ENCODE results near the gene PARD3. TPM values are rescaled to one million over a fixed set of nuclear protein-coding genes. Genes with fewer than 3 reads are reported as not detected.

PARD3 gene
- total and polyA plus RNA-seq, 2 donors (not counting 1 experiment from before 2014, with no cell fraction given) = 24.0 to 46.4 TPM

DNA sequence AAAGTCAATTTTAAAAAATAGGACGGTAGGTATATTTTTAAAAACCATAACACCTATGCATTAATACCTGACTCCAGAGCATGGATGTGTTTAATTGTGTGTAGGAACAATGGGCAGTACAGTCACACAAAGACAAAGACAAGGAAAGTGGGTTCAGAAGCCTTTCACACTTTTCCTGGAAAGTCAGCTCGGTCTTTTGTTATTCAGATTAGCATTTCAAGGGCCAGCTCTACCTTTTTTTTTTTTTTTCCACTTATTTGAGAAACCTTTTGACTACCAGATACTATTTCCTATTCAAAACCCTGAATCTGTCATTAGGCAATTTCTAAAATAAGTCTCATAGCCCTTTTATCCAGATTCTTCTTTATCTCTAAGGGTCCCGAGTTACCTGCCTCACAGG, 401.9 kb downstream of the PARD3 start:
- H3K79me2 ChIP-seq (ENCODE audit: control insufficient read depth, insufficient read depth, low read length) = no peaks in the 10 kb centered on the region
- no peak overlapping the region for H3K4me2 ChIP-seq (ENCODE audit: extremely low read depth, insufficient read depth, low read length)
- H3K9me3 ChIP-seq (ENCODE audit: control insufficient read depth, insufficient read depth, low read depth, low read length) = no peaks in the 10 kb centered on the region
- no peaks in the 10 kb centered on the region for H4K20me1 ChIP-seq (ENCODE audit: control insufficient read depth, extremely low read depth, insufficient read depth, low read length)
- no peak overlapping the region for H2AFZ ChIP-seq (ENCODE audit: low read length)
- TF ChIP-seq, protein P1, sequence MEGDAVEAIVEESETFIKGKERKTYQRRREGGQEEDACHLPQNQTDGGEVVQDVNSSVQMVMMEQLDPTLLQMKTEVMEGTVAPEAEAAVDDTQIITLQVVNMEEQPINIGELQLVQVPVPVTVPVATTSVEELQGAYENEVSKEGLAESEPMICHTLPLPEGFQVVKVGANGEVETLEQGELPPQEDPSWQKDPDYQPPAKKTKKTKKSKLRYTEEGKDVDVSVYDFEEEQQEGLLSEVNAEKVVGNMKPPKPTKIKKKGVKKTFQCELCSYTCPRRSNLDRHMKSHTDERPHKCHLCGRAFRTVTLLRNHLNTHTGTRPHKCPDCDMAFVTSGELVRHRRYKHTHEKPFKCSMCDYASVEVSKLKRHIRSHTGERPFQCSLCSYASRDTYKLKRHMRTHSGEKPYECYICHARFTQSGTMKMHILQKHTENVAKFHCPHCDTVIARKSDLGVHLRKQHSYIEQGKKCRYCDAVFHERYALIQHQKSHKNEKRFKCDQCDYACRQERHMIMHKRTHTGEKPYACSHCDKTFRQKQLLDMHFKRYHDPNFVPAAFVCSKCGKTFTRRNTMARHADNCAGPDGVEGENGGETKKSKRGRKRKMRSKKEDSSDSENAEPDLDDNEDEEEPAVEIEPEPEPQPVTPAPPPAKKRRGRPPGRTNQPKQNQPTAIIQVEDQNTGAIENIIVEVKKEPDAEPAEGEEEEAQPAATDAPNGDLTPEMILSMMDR (conservative IDR thresholded peaks at IDR 0.05 in 1 of 2, IDR thresholded peaks at IDR 0.05 in 1 of 2; ENCODE audit: low read depth in 1 of 2, low read length in 2 of 2) = no peak
- TF ChIP-seq EZH2 (IDR thresholded peaks at IDR 0.05; ENCODE audit: low read length, missing control alignments) = no peak
- H3K4me1 ChIP-seq (ENCODE audit: control insufficient read depth, extremely low read depth, insufficient read depth, low read length) = no peaks in the 10 kb centered on the region
- no peak overlapping the region for H3K27ac ChIP-seq (ENCODE audit: insufficient read depth, low read length)
- H3K27me3 ChIP-seq (ENCODE audit: control insufficient read depth, insufficient read depth, low read length) = no peaks in the 10 kb centered on the region
- H3K36me3 ChIP-seq (ENCODE audit: control insufficient read depth, insufficient read depth, low read length) = no peaks in the 10 kb centered on the region
- DNase-seq (ENCODE audit: low read depth in 2 of 2) = no peak
- no peak overlapping the region for H3K9ac ChIP-seq (ENCODE audit: insufficient read depth, low read length)
- no peak overlapping the region for H3K4me3 ChIP-seq (replicated peaks in 1 of 4; ENCODE audit: control extremely low read depth in 1 of 4, insufficient read depth in 1 of 4, low read depth in 3 of 4, low read length in 4 of 4)

DNA sequence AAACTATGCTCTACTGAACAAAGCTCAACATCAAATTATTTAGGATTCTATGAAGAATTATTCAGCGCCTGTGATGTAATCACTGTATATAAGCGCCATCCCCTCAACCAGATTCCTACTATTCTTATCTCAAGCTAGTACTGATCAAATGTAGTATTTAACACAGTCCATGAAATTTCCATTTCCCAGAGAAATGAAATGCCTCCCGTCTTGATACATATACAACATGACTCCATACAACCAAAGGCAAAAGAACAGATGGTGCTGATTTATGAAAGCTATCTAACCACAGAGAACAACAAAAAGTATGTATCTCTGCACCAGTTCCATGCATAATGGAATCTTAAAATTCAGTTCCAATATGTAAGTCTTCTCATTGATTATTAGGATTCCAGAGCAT, 406.1 kb downstream of the PARD3 start:
- H3K36me3 ChIP-seq (ENCODE audit: control insufficient read depth, insufficient read depth, low read length) = no peaks in the 10 kb centered on the region
- no peak overlapping the region for H3K4me3 ChIP-seq (replicated peaks in 1 of 4; ENCODE audit: control extremely low read depth in 1 of 4, insufficient read depth in 1 of 4, low read depth in 3 of 4, low read length in 4 of 4)
- peaks cover 6% of the 10 kb centered on the region for H3K4me1 ChIP-seq (ENCODE audit: control insufficient read depth, extremely low read depth, insufficient read depth, low read length)

DNA sequence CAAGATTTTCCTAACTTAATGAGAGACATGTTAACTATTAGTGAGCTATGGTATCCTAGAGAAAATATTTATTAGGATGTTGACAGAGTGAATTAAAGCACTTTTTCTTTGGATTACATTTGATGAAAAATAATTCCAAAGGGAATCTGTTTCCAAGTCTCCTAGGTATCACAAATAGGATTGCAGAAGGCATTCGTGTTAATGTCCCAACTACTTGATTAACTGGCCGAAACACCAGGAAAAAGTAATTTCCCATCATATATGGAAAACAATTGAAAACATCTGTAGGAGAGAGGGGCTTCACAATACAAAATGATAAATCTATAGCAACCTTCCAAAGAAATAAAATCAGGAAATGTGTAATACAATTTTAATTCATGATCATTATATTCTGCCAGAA, 406.7 kb downstream of the PARD3 start:
- H3K36me3 ChIP-seq (ENCODE audit: control insufficient read depth, insufficient read depth, low read length) = no peaks in the 10 kb centered on the region

More for the DNA sequence above, 406.1 kb downstream of the PARD3 start:
- Histone ChIP-seq H3K27me3 (ENCODE audit: control insufficient read depth, insufficient read depth, low read length) (no peaks in the 10 kb centered on the region), H4K20me1 (ENCODE audit: control insufficient read depth, extremely low read depth, insufficient read depth, low read length) (no peaks in the 10 kb centered on the region), H3K27ac (ENCODE audit: insufficient read depth, low read length) (no peak overlapping the region), H3K79me2 (ENCODE audit: control insufficient read depth, insufficient read depth, low read length) (no peaks in the 10 kb centered on the region), H2AFZ (ENCODE audit: low read length) (no peak overlapping the region), H3K4me2 (ENCODE audit: extremely low read depth, insufficient read depth, low read length) (no peak overlapping the region), H3K9ac (ENCODE audit: insufficient read depth, low read length) (no peak overlapping the region), H3K9me3 (ENCODE audit: control insufficient read depth, insufficient read depth, low read depth, low read length) (no peaks in the 10 kb centered on the region)
- no peak for TF ChIP-seq EZH2 (IDR thresholded peaks at IDR 0.05; ENCODE audit: low read length, missing control alignments)
- TF ChIP-seq, protein P1 (conservative IDR thresholded peaks at IDR 0.05 in 1 of 2, IDR thresholded peaks at IDR 0.05 in 1 of 2; ENCODE audit: low read depth in 1 of 2, low read length in 2 of 2) = no peak
- no peak for DNase-seq (ENCODE audit: low read depth in 2 of 2)

More for the DNA sequence above, 406.7 kb downstream of the PARD3 start:
- no peak for DNase-seq (ENCODE audit: low read depth in 2 of 2)
- TF ChIP-seq, protein P1 (conservative IDR thresholded peaks at IDR 0.05 in 1 of 2, IDR thresholded peaks at IDR 0.05 in 1 of 2; ENCODE audit: low read depth in 1 of 2, low read length in 2 of 2) = no peak
- no peak for TF ChIP-seq EZH2 (IDR thresholded peaks at IDR 0.05; ENCODE audit: low read length, missing control alignments)
- peaks cover 8% of the 10 kb centered on the region for H3K4me1 ChIP-seq (ENCODE audit: control insufficient read depth, extremely low read depth, insufficient read depth, low read length)
- H3K4me3 ChIP-seq (replicated peaks in 1 of 4; ENCODE audit: control extremely low read depth in 1 of 4, insufficient read depth in 1 of 4, low read depth in 3 of 4, low read length in 4 of 4) = no peak overlapping the region
- H3K79me2 ChIP-seq (ENCODE audit: control insufficient read depth, insufficient read depth, low read length) = no peaks in the 10 kb centered on the region
- H3K27ac ChIP-seq (ENCODE audit: insufficient read depth, low read length) = no peak overlapping the region
- no peak overlapping the region for H3K9ac ChIP-seq (ENCODE audit: insufficient read depth, low read length)
- H2AFZ ChIP-seq (ENCODE audit: low read length) = no peak overlapping the region
- H4K20me1 ChIP-seq (ENCODE audit: control insufficient read depth, extremely low read depth, insufficient read depth, low read length) = no peaks in the 10 kb centered on the region
- no peak overlapping the region for H3K4me2 ChIP-seq (ENCODE audit: extremely low read depth, insufficient read depth, low read length)
- H3K27me3 ChIP-seq (ENCODE audit: control insufficient read depth, insufficient read depth, low read length) = no peaks in the 10 kb centered on the region
- no peaks in the 10 kb centered on the region for H3K9me3 ChIP-seq (ENCODE audit: control insufficient read depth, insufficient read depth, low read depth, low read length)

Measured in fibroblast of lung (primary cell).